Uterus (tissue), 2 donors: ENCODE data around the gene PLD5.

Experiments used
- CTCF ChIP-seq, 4 experiments: fragments of 200-600 bp in 2 of 4; fragments of 450-650 bp in 2 of 4; sonication (generic) in 2 of 4; IDR thresholded peaks; one replicate each; pipeline ENCODE4 v1.5.1; 2016 to 2019; ENCODE audit warnings: antibody characterized with exemption in 4 of 4, mild to moderate bottlenecking in 2 of 4, moderate library complexity in 1 of 4
- POLR2A ChIP-seq, 2 donors: fragments of 450-650 bp; IDR thresholded peaks; one replicate each; pipeline ENCODE4 v1.6.1; 2016; ENCODE audit warnings: antibody characterized with exemption in 2 of 2, mild to moderate bottlenecking in 1 of 2, moderate library complexity in 1 of 2

GRCh38 chr1:242088875-242089274 lies 435.6 kb downstream of the PLD5 start:
- no peak for TF ChIP-seq CTCF (IDR thresholded peaks at IDR 0.05)
- TF ChIP-seq POLR2A (IDR thresholded peaks at IDR 0.05) = no peak
